ENCODE data around the gene CCR5. TPM values are rescaled to one million over a fixed set of nuclear protein-coding genes. Genes with fewer than 3 reads are reported as not detected.
"Not testable (repeated sequence)": the region's sequence is repeated elsewhere in the genome, so short reads cannot be mapped to it uniquely, and the experiment has no call there.

The CCR5 gene
- total RNA-seq, result 1.7 TPM
- long read RNA-seq, partial matches to known transcripts, result 0 of 2 reads
- long read RNA-seq, other reads (novel, unspliced or antisense), result 0 of 2 reads

DNA sequence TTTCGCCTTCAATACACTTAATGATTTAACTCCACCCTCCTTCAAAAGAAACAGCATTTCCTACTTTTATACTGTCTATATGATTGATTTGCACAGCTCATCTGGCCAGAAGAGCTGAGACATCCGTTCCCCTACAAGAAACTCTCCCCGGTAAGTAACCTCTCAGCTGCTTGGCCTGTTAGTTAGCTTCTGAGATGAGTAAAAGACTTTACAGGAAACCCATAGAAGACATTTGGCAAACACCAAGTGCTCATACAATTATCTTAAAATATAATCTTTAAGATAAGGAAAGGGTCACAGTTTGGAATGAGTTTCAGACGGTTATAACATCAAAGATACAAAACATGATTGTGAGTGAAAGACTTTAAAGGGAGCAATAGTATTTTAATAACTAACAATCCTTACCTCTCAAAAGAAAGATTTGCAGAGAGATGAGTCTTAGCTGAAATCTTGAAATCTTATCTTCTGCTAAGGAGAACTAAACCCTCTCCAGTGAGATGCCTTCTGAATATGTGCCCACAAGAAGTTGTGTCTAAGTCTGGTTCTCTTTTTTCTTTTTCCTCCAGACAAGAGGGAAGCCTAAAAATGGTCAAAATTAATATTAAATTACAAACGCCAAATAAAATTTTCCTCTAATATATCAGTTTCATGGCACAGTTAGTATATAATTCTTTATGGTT is at the start of gene CCR5:
CCR5 (plus strand) TSS at position 108 of the 680 bp plus-strand sequence. CDS start 1,957 bp downstream, outside the sequence.
- DNase-seq (ENCODE audit: low spot score), result no peak

- DNase-seq (ENCODE audit: low spot score), result no peak
These were observed 49.2 kb upstream of the CCR5 start for GRCh38 chr3:46321461-46322104.

DNA sequence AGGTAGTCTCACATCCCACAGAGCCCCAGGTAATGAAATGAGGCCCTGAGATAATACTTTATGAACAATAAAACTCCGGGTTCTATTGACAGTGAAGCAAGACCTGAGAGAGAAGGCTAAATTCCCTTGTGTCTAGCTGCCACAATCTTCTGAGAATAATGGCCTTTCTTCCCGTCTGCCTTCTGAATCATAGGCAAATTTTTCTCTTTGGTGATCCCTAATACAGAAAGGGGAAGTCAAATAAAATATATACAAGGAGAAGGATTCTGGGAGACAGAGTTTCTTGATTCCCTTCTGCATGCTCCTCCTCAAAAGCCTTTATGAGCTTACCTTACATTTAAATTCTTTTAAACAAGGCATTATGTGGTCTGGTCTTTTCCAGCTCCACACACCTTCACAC is 46.7 kb upstream of the CCR5 start:
- DNase-seq (ENCODE audit: low spot score), result no peak

DNA sequence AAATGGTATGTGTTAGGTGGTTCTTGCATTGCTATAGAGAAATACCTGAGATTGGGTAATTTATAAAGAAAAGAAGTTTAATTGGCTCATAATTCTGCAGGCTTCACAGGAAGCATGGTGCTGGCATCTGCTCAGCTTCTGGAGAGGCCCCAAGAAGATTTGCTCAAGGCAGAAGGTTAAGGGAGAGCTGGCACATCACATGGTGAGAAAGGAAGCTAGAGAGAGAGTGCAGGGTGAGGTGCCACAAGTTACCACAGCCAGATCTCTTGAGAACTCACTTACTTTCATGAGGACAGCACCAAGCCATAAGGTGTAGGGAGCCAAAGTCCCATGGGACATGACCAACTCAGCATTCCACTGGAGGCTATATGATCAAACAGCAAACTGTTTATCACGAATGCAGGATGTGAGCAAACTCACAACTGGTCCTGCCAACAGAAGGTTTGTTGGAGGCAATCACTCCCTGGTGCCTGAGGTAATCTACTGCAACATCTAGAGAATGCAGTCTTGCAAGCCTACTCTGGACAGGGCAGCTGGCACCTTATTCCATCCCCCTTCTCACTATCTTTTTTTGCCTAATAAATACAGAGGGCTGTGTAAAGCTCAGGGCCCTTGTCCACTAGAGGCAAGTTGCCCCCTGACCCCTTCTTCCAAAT is 45.0 kb upstream of the CCR5 start:
- DNase-seq (ENCODE audit: low spot score), result no peak

DNA sequence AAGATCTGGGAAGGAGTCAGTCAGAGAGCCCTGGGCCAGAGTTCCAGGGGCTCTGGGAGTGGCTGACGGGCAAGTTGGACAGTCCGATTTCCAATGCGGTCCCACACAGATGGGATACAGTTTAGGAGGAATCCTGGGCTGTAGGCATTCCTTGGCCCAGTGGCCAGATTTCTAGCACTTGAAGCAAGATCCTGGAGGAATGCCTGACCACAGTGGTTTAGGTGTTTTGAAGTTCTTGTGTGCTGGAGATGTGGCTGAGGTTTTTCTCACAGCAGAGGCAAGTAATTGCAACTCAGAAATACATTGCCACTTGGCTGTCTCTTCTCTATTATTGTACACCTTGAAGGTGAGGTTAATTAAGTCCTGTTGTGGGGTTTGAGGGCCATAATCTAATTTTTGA is 40.1 kb upstream of the CCR5 start:
- not testable (repeated sequence) for DNase-seq (ENCODE audit: low spot score)

GRCh38 chr3:46334741-46335478 is 35.8 kb upstream of the CCR5 start:
- no peak for DNase-seq (ENCODE audit: low spot score)

GRCh38 chr3:46335541-46335940 is 35.2 kb upstream of the CCR5 start:
- no peak for DNase-seq (ENCODE audit: low spot score)

DNA sequence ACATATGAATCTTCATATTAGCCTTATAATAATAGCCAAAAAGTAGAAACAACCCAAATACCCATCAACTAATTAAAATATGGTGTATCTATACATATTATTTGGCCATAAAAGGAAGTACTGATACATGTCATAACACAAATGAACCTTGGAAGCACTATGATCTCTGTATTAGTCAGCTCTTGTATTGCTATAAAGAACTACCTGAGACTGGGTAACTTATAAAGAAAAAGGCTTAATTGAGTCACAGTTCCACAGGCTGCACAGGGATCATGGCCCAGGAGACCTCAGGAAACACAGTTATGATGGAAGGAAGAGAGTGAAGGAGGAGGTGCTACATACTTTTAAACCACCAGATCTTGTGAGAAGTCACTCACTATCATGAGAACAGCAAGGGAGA is 32.8 kb upstream of the CCR5 start:
- no peak for DNase-seq (ENCODE audit: low spot score)

DNA sequence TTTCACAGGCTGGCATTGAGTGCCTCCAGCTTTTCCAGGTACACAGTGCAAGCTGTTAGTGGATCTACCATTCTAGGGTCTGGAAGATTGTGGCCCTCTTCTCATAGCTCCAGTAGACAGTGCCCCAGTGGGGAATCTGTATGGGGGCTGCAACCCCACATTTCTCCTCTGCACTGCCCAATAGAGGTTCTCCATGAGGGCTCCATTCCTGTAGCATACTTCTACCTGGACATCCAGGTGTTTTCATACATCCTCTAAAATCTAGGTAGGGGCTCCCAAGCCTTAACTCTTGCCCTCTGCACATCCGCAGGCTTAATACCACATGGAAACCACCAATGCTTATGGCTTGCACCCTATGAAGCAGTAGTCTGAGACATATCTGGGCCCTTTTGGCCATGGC is 31.9 kb upstream of the CCR5 start:
- DNase-seq (ENCODE audit: low spot score), result no peak

DNA sequence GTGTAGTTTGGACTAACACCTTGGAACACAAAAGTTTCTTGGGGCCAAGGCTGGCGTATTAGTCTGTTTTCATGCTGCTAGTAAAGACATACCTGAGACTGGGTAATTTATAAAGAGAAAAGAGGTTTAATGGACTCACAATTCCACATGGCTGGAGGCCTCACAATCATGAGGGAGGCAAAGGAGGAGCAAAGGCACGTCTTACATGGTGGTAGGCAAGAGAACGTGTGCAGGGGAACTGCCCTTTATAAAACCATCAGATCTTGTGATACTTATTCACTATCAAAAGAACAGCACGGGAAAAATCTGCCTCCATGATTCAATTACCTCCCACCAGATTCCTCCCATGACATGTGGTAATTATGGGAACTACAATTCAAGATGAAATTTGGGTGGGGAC is 26.3 kb upstream of the CCR5 start:
- DNase-seq (ENCODE audit: low spot score), result no peak

- no peak for DNase-seq (ENCODE audit: low spot score)
These were observed 21.8 kb upstream of the CCR5 start for GRCh38 chr3:46348823-46349482.

DNA sequence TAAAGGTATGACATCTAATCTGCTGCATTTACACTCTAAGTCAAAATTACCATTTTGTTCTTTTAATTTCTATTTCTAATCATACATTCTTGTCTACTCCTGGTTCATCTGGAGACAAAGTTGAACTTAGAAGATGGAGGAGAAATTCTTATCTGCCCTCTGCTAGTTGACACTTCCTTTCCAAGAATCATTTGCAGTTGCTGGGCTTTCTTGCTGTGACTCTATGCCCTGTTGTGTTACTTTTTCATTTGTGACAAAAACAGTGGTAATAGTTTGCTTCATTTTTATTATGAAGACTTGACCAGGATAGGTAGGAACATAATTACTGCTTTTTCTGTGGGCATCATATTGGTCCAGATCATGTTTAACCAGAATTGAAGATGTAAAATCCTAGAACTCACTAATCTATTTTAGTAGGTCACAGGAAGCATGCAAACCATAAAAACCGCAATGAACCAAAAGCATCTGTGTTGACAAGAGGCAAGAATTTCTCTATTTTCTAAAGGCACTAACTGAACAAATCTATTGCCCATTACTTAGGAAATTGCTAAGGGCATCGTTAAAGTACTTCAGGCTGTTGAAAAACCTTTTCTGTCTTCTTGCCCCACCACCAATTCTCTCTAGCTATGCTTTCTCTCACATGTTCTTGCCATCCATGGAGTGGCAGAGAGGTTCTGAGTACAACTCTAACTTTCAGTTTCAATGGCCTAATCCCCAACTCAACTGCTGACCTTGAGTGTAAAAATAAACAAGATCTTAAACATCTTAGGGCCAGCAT is 21.1 kb upstream of the CCR5 start:
- DNase-seq (ENCODE audit: low spot score), result no peak

DNA sequence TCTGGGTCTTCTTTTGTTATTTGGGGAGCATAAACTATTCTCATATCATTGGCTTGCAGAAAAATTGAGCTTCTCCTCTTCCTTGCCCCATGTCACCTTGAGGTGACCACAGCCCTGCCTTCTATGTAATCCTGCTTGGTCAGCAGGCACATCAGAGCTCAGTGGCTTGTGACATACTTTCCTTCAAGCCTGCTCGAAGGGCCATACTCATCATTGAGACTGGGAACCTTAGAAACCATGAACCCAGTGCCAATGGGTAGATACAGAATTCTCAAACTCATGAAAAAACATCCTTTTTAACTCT is 20.5 kb upstream of the CCR5 start:
- DNase-seq (ENCODE audit: low spot score), result no peak

DNA sequence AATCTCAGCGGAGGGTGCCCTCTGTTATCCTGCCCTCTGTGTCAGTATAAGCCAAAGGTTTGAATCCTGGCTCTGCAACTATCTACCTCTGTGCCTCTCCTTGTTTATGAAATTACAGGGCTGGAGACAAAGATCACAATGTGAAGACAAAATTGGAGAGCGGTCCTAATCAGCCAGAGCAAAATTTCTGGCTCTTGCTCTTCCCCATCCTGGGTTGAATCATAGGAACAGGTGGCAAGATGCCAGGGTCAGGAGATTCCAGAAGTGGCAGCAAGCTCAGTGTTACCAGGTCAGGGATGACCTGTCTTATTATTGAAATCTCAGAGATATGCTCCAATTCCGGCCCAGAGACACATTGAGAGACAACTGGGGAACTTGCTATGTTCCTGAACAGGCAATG is 19.1 kb upstream of the CCR5 start:
- DNase-seq (ENCODE audit: low spot score), result no peak

GRCh38 chr3:46353090-46353489 is 17.7 kb upstream of the CCR5 start:
- DNase-seq (ENCODE audit: low spot score), result no peak

DNA sequence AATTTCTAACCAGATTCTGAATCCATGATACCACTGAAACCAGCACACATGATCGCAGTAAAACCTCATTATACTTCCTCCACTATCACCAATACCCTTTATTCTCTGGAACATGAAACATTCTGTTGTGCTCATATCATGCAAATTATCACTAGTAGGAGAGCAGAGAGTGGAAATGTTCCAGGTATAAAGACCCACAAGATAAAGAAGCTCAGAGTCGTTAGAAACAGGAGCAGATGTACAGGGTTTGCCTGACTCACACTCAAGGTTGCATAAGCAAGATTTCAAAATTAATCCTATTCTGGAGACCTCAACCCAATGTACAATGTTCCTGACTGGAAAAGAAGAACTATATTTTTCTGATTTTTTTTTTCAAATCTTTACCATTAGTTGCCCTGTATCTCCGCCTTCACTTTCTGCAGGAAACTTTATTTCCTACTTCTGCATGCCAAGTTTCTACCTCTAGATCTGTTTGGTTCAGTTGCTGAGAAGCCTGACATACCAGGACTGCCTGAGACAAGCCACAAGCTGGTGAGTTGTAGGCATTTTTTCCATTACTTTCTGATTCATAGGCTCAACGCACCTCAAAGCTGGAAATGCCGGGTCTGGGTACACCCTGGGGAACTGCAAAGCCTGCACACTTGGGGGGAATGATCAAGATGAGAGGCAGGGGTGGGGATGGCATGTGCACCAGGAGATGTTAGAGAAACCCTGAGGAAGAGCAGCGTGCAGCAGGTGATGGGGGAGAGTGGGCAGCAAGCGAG is 16.9 kb upstream of the CCR5 start, which contains the start of gene CCR2:
CCR2 (plus strand) TSS at position 465 of the 764 bp plus-strand sequence. CDS start 3,417 bp downstream, outside the sequence.
- no peak for DNase-seq (ENCODE audit: low spot score)

DNA sequence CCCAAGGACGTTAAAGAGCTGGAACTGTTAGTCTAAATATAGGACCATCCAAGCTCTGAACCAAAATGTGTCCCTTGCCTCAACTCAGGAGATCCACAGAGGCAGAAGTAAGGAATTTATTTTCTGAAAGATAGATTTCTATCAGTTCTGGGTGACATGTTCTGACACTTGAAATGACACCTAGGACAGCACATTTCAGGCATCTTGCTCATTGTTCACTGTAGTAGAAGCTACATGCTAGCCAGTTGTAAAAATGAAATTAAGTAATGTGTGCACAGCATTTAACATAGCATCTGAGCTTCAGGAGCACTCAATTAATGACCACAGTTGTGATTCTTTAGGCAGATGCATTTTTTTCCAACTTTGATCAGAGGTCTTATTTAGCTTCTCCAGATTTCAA is 16.3 kb upstream of the CCR5 start:
- no peak for DNase-seq (ENCODE audit: low spot score)

DNA sequence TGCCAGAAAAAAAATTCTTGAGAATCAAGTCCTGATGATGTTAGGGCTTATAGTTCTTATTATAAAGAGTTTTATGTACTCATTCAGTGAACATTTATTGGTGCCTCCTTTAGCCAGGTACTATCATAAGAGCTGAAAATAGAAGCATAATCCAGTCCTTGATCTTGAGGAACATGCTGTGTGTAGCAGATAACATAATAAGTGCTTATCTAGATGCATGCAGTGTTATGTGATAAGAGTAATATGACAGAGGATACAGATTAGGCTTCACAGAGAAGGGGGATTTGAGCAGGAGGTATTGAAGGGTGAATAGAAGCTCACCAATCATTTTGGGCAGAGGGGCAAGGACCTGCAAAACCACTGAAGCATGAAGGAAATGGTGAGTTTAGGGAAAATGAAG is 15.8 kb upstream of the CCR5 start:
- no peak for DNase-seq (ENCODE audit: low spot score)

- no peak for DNase-seq (ENCODE audit: low spot score)
These were observed 14.5 kb upstream of the CCR5 start for GRCh38 chr3:46356276-46356675.

DNA sequence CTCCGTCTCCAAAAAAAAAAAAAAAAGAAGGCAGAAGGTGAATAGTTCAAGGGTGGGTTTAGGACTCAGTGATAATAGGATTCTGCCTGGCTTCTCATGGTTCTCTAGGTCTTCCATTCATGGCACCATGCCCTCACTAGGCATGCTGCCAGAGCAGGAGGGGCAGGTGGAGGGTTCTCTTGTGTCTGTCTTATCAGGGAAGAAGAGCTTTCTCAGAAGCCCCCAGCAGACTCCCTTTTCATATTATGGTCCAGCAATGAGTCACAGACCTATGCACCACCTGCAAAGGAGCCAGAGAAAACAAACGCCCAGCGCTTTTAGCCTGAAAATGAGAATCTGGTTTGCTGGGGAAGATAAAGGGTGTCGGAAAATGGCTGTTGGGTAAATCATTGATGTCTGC is 13.8 kb upstream of the CCR5 start:
- DNase-seq (ENCODE audit: low spot score), result no peak

Measured in mesenteric fat pad (tissue), 1 donor.